ENCODE data around the gene YIPF6.
A peak's percentile ranks its signal among the peaks of the same experiment; 100 is the strongest.
"Not testable (repeated sequence)": the region's sequence is repeated elsewhere in the genome, so short reads cannot be mapped to it uniquely, and the experiment has no call there.

The YIPF6 gene, protein sequence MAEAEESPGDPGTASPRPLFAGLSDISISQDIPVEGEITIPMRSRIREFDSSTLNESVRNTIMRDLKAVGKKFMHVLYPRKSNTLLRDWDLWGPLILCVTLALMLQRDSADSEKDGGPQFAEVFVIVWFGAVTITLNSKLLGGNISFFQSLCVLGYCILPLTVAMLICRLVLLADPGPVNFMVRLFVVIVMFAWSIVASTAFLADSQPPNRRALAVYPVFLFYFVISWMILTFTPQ

DNA sequence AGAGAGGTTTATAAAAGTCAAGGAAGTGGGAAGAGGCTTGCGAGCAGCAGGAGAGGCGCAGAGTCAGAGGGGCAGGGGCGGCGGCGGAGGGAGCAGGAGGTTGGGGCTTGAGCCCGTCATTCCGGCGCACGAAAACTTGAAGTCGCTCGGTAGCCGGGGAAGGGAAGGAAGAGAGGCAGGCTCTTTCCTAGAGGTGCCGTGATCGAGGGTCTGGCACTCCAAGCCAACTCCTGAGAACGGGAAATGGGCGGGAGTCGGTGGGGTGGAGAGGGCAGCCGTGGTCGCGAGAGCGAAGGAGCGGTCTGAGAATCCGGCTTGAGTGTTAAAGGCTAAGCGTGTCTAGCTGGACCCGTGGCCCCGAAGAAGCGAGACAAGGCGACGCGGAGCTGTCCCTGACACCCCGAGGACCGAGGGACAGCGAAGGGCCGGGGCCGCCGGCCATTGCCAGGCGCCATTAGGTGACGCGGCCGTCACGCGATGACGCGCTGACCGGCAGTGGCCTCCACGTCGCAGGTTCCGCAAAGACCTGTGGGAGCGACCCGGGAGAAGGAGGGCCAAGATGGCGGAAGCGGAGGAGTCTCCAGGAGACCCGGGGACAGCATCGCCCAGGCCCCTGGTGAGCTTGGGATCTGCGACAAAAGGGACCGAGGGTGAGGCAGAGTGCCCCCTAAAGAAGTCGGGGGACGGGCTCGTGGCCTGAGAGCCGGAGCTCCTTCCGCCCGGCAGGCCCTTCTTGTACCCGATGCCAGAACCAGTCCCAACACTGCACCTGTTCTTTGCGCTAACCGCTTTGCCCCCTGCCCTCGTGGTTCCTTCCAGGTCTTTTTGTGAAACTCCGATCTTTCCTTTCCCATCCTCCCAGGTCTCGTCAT lies at the start of gene YIPF6:
Gene YIPF6, plus strand, starts transcription at position 544 of the 872 bp plus-strand sequence. Its CDS starts 16 bp downstream, at position 560.
- DNase-seq (ENCODE audit: low read depth) = peak; percentile 39

DNA sequence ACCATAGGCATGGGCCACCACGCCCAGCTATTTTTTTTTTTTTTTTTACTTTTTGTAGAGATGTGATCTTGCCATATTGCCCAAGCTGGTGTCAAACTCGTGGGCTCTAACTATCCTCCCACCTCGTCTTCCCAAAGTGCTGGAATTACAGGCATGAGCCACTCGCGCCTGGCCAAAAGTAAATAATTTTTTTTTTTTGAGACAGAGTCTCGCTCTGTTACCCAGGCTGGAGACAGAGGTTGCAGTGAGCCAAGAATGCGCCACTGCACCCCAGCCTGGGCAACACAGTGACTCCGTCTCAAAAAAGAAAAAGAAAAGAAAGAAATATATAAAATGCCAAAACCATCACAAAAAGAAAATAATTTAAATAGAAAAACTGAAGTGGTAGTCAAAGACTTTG lies 47.1 kb upstream of the YIPF6 start:
- DNase-seq (ENCODE audit: low read depth) = no peak

DNA sequence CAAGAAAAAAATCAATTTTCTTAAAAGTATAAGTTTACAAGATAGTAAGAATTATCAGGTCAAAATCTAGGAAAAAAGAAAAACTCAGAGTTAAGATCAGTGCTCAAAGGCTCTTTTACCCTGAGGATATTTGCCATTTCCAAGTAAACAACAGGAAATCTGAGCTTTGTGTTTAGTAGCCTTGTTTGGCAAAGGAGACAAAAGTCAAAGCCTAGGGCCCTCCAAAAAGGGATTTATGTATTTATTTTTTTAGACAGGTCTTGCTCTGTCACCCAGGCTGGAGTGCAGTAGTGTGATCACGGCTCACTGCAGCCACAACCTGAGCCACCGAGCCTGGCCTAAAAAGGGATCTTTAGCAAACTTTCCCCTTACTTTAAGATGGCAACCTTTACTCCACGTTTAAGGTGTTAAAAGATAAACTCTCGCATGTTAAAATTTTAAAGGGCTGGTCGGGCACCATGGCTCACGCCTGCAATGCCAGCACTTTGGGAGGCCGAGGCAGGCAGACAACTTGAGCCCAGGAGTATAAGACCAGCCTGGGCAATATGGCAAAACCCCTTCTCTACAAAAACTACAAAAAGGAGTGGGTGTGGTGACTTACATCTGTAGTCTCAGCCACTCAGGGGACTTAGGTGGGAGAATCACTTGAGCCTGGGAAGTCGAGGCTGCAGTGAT lies 44.2 kb upstream of the YIPF6 start:
- no peak for DNase-seq (ENCODE audit: low read depth)

DNA sequence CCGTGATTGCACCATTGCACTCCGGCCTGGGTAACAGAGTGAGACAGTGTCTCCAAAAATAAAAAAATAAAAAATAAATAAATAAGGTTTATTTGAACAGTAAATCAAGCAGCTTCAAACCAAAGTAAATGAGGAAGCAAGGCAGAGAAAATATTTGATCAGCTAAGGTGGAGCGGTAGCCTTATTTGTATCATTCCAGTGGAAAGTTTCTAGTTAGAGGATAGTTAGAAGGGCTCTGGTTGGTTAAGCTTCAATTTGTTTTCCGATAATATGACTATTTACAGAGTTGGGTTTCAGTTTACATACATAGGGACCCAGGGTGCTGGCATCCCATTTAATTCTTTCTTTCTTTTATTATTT lies 43.7 kb upstream of the YIPF6 start:
- no peak for DNase-seq (ENCODE audit: low read depth)

DNA sequence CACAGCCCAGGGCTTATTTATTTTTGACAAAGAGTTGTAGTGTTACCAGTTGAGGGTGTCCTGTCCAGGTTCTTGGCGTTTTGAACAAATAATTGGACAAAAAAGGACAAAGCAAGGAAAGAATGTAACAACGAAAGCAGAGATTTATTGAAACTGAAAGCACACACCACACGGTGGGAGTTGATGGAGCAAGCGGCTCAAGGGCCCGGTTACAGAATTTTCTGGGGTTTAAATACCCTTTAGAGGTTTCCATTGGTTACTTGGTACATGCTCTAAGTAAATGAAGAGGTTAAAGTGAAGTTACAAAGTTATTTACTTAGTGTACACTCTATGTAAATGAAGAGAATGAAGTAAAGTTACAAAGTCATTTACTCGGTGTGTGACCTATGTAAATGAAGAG lies 37.8 kb upstream of the YIPF6 start:
- no peak for DNase-seq (ENCODE audit: low read depth)

DNA sequence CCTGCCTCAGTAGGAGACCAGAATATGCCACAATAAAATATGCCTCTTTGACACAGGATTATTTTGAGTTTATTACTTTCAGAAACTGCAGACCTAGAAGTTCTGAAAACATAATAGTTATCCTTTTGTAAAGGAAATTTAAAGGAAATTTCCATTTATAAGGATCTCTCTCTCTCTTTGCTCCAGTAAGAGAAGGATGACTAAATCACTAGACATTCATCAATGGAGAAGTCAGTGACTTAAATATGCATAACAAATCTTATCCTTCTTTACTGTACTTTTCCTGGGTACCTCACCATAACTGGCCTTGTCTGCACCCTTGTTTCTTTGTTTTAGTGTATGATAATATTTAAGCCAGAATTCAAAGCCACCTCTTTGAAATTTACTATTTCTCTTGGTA lies 37.3 kb upstream of the YIPF6 start:
- no peak for DNase-seq (ENCODE audit: low read depth)

DNA sequence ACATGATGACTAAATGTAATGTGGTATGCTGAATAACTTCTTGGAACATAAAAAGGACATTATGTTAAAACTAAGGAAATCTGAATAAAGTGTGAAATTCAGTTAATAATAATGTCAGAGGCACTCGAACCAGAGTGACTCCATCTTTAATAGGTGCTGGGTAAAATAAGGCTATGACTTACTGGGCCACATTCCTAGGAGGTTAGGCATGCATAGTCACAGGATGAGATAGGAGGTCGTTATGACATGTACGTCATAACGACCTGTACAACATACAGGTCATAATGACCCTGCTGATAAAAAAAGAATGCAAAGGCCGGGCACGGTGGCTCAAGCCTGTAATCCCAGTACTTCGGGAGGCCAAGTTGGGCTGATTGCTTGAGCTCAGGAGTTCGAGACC lies 36.7 kb upstream of the YIPF6 start:
- no peak for DNase-seq (ENCODE audit: low read depth)

DNA sequence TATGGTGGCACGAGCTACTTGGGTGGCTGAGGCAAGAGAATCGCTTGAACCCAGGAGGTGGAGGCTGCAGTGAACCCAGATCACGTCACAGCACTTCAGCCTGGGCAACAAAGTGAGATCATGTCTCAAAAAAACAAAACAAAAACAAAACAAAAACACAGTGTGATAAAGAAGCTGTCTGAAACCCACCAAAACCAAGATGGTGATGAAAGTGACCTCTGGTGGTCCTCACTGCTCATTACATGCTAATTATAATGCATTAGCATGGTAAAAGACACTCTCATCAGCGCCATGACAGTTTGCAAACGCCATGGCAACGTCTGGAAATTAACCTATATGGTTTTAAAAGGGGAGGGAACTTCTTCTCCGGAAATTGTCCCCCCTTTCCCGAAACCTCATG lies 36.2 kb upstream of the YIPF6 start:
- DNase-seq (ENCODE audit: low read depth) = no peak

DNA sequence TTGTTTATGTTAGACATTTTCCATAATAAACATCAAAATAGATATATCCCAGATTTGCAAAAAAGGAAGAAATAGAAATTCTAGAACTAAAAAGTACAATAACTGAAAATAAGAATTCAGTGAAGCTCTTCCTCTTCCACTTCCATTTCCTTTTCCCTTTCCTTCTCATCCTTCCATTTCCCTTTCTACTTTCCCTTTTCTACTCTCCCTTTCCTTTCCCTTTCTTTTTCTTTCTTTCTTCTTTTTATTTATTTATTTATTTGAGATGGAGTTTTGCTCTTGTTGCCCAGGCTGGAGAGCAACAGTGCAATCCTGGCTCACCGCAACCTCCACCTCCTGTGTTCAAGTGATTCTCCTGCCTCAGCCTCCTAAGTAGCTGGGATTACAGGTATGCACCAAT lies 35.0 kb upstream of the YIPF6 start:
- no peak for DNase-seq (ENCODE audit: low read depth)

DNA sequence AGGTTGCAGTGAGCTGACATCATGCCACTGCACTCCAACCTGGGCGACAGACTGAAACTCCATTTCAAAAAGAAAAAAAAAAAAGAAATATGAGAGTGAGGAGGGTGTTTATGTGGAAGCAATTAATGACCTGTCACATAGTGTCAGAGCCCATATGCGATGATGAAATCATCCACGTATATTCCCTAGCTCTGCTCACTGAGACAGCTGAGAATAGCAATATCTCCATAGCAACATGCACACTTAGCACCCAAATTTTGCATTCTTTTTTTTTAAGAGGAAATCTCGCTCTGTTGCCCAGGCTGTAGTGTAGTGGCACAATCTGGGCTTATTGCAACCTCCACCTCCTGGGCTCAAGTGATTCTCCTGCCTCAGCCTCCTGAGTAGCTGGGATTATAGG lies 34.1 kb upstream of the YIPF6 start:
- no peak for DNase-seq (ENCODE audit: low read depth)

DNA sequence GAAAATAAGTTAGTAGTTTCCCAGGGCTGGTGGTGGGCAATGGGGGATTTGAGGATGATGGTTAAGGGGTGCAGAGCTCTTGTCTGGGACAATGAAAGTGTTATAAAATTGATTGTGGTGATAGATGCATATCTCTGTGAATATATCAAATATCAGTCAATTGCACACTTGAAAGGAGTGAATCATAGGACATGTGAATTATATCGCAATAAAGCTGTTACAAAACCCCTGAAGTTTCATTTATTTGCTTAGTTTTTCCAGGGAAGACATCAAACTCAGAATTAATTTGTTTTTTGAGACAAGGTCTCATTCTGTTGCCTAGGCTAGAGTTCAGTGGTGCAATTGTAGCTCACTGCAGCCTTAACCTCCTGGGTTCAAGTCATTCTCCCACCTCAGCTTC lies 17.9 kb upstream of the YIPF6 start:
- DNase-seq (ENCODE audit: low read depth) = no peak

DNA sequence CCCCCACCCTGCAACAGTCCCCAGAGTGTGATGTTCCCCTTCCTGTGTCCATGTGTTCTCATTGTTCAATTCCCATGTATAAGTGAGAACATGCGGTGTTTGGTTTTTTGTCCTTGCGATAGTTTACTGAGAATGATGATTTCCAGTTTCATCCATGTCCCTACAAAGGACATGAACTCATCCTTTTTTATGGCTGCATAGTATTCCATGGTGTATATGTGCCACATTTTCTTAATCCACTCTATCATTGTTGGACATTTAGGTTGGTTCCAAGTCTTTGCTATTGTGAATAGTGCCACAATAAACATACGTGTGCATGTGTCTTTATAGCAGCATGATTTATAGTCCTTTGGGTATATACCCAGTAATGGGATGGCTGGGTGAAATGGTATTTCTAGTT lies 12.7 kb upstream of the YIPF6 start:
- DNase-seq (ENCODE audit: low read depth) = not testable (repeated sequence)

DNA sequence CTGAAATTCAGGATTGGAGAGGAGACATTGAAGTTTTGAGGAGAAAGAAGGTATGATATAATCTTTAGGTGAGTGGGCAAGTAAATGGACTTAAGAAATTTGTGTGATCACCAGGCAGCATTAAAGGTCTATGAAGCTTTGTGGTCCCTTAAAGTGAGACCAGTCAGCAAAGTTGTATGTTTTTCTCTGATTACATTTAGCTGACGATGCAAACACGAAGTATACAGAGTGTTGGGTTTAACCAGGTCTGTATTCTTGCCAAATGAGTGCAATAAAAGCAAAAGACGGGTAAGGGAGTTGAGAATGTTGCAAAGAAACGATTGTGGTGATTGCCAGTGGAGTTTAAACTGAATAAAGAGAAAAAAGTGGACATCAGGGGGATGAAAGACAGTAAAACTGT lies 11.6 kb upstream of the YIPF6 start:
- no peak for DNase-seq (ENCODE audit: low read depth)

DNA sequence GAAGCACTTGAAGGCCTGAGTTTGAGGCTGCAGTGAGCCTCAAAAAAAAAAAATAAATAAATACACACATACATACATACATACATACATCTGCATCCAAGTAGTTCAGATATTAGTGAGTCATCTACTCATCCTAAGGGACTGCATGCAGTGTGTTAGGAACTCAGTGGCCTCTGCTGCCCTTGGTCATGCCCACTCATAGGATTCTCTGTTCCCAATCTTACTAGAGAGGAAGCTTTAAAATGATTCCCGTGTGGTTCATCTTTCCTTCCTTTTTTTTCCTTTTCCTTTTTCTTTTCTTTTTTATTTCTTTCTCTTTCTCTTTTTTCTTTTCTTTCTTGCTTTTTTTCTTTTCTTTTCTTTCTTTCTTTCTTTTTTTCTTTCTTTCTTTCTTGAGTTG lies 10.9 kb upstream of the YIPF6 start:
- DNase-seq (ENCODE audit: low read depth) = no peak

DNA sequence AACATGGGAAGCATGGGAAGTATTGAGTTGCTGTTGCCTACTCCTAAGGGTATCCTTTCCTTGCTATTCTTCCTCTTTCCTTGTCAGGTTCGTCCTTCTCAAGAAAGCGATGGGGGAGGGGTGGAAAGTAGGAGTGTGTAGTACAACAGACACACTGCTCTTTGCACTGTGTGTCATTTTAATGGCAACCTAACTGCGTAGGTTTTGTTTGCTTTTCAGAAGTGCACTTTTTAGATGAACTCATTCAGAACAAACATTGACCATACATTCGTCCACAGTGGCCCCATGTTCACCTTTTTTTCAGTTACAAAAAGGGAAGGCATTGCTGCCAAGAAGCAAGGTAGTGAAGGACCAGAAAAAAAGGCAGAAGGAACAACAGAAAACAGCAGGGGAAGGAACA lies 10.2 kb upstream of the YIPF6 start:
- no peak for DNase-seq (ENCODE audit: low read depth)

DNA sequence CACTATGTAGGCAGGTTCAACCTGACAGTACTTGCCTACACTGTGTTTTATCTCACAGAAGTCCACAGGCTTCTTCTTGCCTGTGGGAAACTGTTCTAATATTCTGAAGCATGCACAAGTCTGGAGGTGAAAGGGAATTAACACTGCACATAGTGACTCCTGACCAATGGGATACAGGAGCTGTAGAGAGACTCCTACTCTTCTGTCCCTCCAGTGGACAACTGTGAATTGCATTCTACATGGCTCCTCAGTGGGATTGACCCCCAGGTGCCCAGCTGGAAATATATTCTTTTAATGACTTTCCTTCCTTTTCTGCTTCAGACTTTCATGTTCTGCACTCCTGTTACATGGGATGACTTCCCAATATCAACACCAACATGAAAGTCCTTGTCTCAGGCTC lies 8.2 kb upstream of the YIPF6 start:
- DNase-seq (ENCODE audit: low read depth) = no peak

DNA sequence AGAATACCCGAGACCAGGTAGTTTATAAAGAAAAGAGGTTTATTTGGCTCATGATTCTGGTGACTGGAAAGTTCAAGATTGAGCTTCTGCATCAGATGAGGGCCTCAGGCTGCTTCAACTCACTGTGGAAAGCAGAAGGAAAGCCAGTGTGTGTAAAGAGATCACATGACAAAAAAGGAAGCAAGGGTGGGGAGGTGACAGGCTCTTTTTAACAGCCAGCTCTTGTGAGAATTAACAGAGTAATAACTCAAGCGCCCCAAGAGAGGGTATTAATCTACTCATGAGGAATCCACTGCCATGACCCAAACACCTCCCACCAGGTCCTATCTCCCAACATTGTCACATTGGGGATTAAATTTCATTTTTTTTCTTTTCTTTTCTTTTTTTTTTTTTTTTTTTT lies 6.3 kb upstream of the YIPF6 start:
- no peak for DNase-seq (ENCODE audit: low read depth)

DNA sequence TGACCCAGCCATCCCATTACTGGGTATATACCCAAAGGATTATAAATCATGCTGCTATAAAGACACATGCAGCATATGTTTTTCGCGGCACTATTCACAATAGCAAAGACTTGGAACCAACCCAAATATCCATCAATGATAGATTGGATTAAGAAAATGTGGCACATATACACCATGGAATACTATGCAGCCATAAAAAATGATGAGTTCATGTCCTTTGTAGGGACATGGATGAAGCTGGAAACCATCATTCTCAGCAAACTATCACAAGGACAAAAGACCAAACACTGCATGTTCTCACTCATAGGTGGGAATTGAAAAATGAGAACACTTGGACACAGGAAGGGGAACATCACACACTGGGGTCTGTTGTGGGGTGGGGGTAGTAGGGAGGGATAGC lies 5.1 kb upstream of the YIPF6 start:
- not testable (repeated sequence) for DNase-seq (ENCODE audit: low read depth)

DNA sequence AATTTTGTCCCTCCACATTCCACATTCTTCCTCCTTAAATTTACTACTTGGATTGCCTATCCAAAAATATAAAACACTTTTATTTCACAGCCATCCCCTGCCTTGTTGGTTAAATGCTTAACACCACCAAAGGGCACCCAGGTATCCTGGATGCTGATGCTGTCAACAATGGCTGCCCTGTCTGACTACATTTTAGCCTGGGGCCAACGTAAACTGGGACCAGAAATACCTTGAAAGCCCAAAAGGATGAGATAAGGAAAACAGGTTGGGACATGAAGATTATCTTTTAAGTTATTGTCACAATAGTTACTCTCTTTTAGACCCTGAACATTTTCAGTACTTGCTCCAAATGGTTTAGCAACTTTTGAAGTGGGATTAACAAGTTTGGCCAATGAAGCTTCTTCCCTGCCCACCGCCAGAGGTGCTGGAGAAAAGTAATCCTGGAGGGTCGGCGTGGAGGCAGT lies 775 bp upstream of the YIPF6 start:
- DNase-seq (ENCODE audit: low read depth) = no peak

DNA sequence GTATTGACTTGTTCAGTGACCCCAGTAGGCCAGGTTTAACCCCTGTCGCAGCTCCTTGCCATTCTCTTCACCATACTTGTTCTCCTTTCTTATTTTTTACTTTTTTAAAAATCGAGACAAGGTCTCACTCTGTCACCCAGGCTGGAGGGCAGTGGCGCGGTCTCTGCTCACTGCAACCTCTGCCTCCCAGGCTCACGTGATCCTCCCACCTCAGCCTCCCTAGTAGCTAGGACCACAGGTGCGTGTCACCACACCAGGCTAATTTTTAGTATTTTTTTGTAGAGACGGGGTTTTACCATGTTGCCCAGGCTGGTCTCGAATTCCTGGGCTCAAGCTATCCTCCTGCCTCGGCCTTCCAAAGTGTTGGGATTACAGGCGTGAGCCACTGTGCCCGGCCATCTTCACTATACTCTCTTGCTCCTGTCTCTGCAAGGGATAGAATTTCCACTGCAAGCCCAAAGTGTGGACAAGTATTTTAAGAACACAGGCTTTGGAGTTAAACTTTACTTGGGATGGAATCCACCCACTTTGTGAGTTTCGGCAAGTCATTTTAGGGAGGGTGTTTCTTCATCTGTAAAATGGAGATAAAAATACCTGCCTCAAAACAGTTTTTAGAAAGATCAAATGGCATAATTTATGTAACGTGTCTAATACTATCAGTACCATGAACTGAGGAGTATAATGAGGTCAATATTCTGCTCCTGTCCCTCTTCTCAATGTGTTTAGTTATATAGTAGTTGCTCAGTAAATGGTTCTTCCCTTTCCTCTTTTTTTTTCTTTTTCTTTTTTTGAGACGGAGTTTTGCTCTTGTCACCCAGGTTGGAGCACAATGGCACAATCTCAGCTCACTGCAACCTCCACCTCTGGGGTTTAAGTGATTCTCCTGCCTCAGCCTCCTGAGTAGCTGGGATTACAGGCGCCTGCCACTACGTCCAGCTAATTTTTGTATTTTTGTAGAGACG lies 973 bp downstream of the YIPF6 start:
- no peak for DNase-seq (ENCODE audit: low read depth)

DNA sequence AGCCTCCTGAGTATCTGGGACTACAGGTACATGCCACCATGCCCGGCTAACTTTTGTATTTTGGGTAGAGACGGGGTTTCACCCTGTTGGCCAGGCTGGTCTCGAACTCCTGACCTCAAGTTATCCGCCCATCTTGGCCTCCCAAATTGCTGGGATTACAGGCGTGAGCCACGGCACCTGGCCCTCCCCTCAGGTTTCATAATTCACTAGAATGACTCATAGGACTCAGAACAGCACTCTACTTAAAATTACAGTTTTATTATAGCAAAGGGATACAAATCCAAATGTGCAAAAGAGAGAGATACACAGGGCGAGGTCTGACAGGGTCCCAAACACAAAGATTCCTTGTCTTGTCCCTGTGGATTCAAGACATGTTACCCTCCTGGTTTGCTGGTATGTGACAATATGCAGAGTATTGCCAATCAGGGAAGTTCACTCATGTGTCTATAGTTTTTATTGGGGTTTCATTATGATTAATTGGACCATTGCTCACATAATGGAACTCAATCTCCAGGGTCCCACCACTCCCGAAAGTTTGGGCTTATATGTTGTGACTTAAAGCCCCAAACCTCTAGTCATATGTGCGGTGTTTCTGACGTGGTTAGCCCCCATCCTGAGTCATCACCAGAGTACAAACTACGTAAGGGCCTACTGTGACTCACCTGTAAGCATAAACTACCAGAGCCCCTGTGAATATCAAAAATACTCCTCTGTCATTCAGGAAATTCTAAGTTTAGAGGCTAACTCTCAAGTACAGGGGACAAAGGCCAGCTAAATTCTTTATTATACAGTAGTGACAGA lies 5.2 kb downstream of the YIPF6 start:
- no peak for DNase-seq (ENCODE audit: low read depth)

All from activated T-helper 1 cell treated with Interleukin-2 at 50 U/mL for 16 hours (primary cell).